ENCODE results near the gene TRIM23.

- TF ChIP-seq POLR2A (IDR thresholded peaks at IDR 0.05) (no peak), CTCF (IDR thresholded peaks at IDR 0.05) (no peak)
Observed at GRCh38 chr5:65556181-65556580, 68.0 kb downstream of the TRIM23 start.

Measured in thyroid gland (tissue), 4 donors.